ENCODE measurements around the gene GSTA4. TPM values are rescaled to one million over a fixed set of nuclear protein-coding genes. Genes with fewer than 3 reads are reported as not detected.
"Not testable (repeated sequence)": the region's sequence is repeated elsewhere in the genome, so short reads cannot be mapped to it uniquely, and the experiment has no call there.

GSTA4 gene
- total RNA-seq, result 100 to 1,000 TPM in 4 of 8 experiments, 10 to 100 TPM in 4; 62.5 to 152 (median 108) TPM

- peak within 1 kb of the TSS; percentile 56 to 80 (median 65) for H3K4me3 ChIP-seq
- in situ Hi-C loops (cut with MboI; ENCODE audit: low pct_unique_long_range_greater_than_20kb in 2 of 9, low sequenced_read_pairs in 9 of 9, unreplicated experiment in 9 of 9), result loop anchor here in 1 of 9 experiments (25.0 kb wide), 1 partner anchor 408 kb away; the partner anchor contains the start of gene TRAM2
- H3K27ac ChIP-seq, result peak within 1 kb of the TSS; percentile 99
- not testable (repeated sequence) for H3K4me1 ChIP-seq (replicated peaks in 1 of 2)
- 0 to 3% (median 0%) methylated on average over 1 to 20 of the region's 41 CpGs; no CpG with 5 or more reads in 3 of the 10 experiments for WGBS, 10 experiments
- peak; percentile 81 to 99 (median 98) for ATAC-seq (replicated peaks in 6 of 8)
Observed at GRCh38 chr6:52995089-52995912, at the start of gene GSTA4. Gene GSTA4, minus strand, starts transcription at chr6:52995284. Its CDS starts 1,041 bp downstream, at chr6:52994243.

GRCh38 chr6:53044572-53044971 is 49.5 kb upstream of the GSTA4 start:
- 14 to 90% (median 72%) methylated on average over 1 to 3 of the region's 4 CpGs; no CpG with 5 or more reads in 1 of the 10 experiments for WGBS, 10 experiments
- Histone ChIP-seq H3K27ac (no peak overlapping the region), H3K4me1 (replicated peaks in 1 of 2) (peaks cover 13% of the 10 kb centered on the region in 2 donors), H3K4me3 (no peak overlapping the region)
- in situ Hi-C loops (cut with MboI; ENCODE audit: low pct_unique_long_range_greater_than_20kb in 2 of 9, low sequenced_read_pairs in 9 of 9, unreplicated experiment in 9 of 9), result no loop called here
- no peak for ATAC-seq (replicated peaks in 6 of 8)

- no peak overlapping the region for H3K27ac ChIP-seq
- no peak overlapping the region for H3K4me3 ChIP-seq
- WGBS, 10 experiments, result 23 to 60% (median 30%) methylated on average over 1 to 4 of the region's 4 CpGs; no CpG with 5 or more reads in 6 of the 10 experiments
- H3K4me1 ChIP-seq (replicated peaks in 1 of 2), result peaks cover 10 to 13% of the 10 kb centered on the region in 2 donors
- peak; percentile 19 to 95 (median 80) for ATAC-seq (replicated peaks in 6 of 8)
- in situ Hi-C loops (cut with MboI; ENCODE audit: low pct_unique_long_range_greater_than_20kb in 2 of 9, low sequenced_read_pairs in 9 of 9, unreplicated experiment in 9 of 9), result no loop called here
Observed at GRCh38 chr6:53044071-53044470, 49.0 kb upstream of the GSTA4 start.

GRCh38 chr6:53043581-53043980 is 48.5 kb upstream of the GSTA4 start:
- no peak overlapping the region for H3K27ac ChIP-seq

GRCh38 chr6:53042112-53042511 is 47.0 kb upstream of the GSTA4 start:
- WGBS, 10 experiments, result 6 to 97% (median 60%) methylated on average over 2 to 4 of the region's 4 CpGs; no CpG with 5 or more reads in 1 of the 10 experiments
- in situ Hi-C loops (cut with MboI; ENCODE audit: low pct_unique_long_range_greater_than_20kb in 2 of 9, low sequenced_read_pairs in 9 of 9, unreplicated experiment in 9 of 9), result no loop called here

More at GRCh38 chr6:53043581-53043980, 48.5 kb upstream of the GSTA4 start:
- peaks cover 10 to 13% of the 10 kb centered on the region in 2 donors for H3K4me1 ChIP-seq (replicated peaks in 1 of 2)
- no peak overlapping the region for H3K4me3 ChIP-seq
- ATAC-seq (replicated peaks in 6 of 8), result peak in 3 of 8 experiments; percentile 15 to 32 (median 27)
- in situ Hi-C loops (cut with MboI; ENCODE audit: low pct_unique_long_range_greater_than_20kb in 2 of 9, low sequenced_read_pairs in 9 of 9, unreplicated experiment in 9 of 9), result no loop called here

GRCh38 chr6:53041356-53041755 is 46.3 kb upstream of the GSTA4 start:
- ATAC-seq (replicated peaks in 6 of 8), result peak in 3 of 8 experiments; percentile 51 to 56 (median 55)
- H3K4me3 ChIP-seq, result no peak overlapping the region
- peaks cover 10 to 13% of the 10 kb centered on the region in 2 donors for H3K4me1 ChIP-seq (replicated peaks in 1 of 2)
- in situ Hi-C loops (cut with MboI; ENCODE audit: low pct_unique_long_range_greater_than_20kb in 2 of 9, low sequenced_read_pairs in 9 of 9, unreplicated experiment in 9 of 9), result no loop called here
- no peak overlapping the region for H3K27ac ChIP-seq
- 20 to 100% (median 90%) methylated on average over 1 to 3 of the region's 4 CpGs; no CpG with 5 or more reads in 1 of the 10 experiments for WGBS, 10 experiments

More at GRCh38 chr6:53042112-53042511, 47.0 kb upstream of the GSTA4 start:
- H3K4me1 ChIP-seq (replicated peaks in 1 of 2), result peaks cover 10 to 13% of the 10 kb centered on the region in 2 donors
- H3K4me3 ChIP-seq, result no peak overlapping the region
- no peak overlapping the region for H3K27ac ChIP-seq
- peak in 2 of 8 experiments; percentile 23 to 43 for ATAC-seq (replicated peaks in 6 of 8)

GRCh38 chr6:53038596-53038995 is 43.5 kb upstream of the GSTA4 start:
- ATAC-seq (replicated peaks in 6 of 8), result no peak
- no peak overlapping the region for H3K27ac ChIP-seq
- H3K4me1 ChIP-seq (replicated peaks in 1 of 2), result peaks cover 0 to 3% of the 10 kb centered on the region in 2 donors
- no peak overlapping the region for H3K4me3 ChIP-seq
- in situ Hi-C loops (cut with MboI; ENCODE audit: low pct_unique_long_range_greater_than_20kb in 2 of 9, low sequenced_read_pairs in 9 of 9, unreplicated experiment in 9 of 9), result no loop called here

GRCh38 chr6:53038141-53038540 is 43.1 kb upstream of the GSTA4 start:
- in situ Hi-C loops (cut with MboI; ENCODE audit: low pct_unique_long_range_greater_than_20kb in 2 of 9, low sequenced_read_pairs in 9 of 9, unreplicated experiment in 9 of 9), result no loop called here
- WGBS, 10 experiments, result 40 to 100% (median 87%) methylated on average over 1 of the region's 1 CpG; no CpG with 5 or more reads in 2 of the 10 experiments
- H3K4me3 ChIP-seq, result no peak overlapping the region
- H3K4me1 ChIP-seq (replicated peaks in 1 of 2), result no peaks in the 10 kb centered on the region
- peak in 1 of 8 experiments; percentile 63 for ATAC-seq (replicated peaks in 6 of 8)
- H3K27ac ChIP-seq, result no peak overlapping the region

GRCh38 chr6:53035549-53036213 is 40.6 kb upstream of the GSTA4 start:
- 40 to 100% (median 84%) methylated on average over 1 to 5 of the region's 8 CpGs; no CpG with 5 or more reads in 1 of the 10 experiments for WGBS, 10 experiments
- no peak overlapping the region for H3K4me3 ChIP-seq
- H3K4me1 ChIP-seq (replicated peaks in 1 of 2), result no peaks in the 10 kb centered on the region
- H3K27ac ChIP-seq, result no peak overlapping the region
- in situ Hi-C loops (cut with MboI; ENCODE audit: low pct_unique_long_range_greater_than_20kb in 2 of 9, low sequenced_read_pairs in 9 of 9, unreplicated experiment in 9 of 9), result no loop called here
- no peak for ATAC-seq (replicated peaks in 6 of 8)

- no peak overlapping the region for H3K4me3 ChIP-seq
Observed at GRCh38 chr6:53033764-53034163, 38.7 kb upstream of the GSTA4 start.

GRCh38 chr6:53032849-53033248 is 37.8 kb upstream of the GSTA4 start:
- H3K4me1 ChIP-seq (replicated peaks in 1 of 2), result no peaks in the 10 kb centered on the region
- in situ Hi-C loops (cut with MboI; ENCODE audit: low pct_unique_long_range_greater_than_20kb in 2 of 9, low sequenced_read_pairs in 9 of 9, unreplicated experiment in 9 of 9), result no loop called here
- peak in 2 of 8 experiments; percentile 63 to 64 for ATAC-seq (replicated peaks in 6 of 8)
- H3K4me3 ChIP-seq, result no peak overlapping the region
- WGBS, 10 experiments, result 16 to 100% (median 74%) methylated on average over 1 to 4 of the region's 4 CpGs
- H3K27ac ChIP-seq, result no peak overlapping the region

More at GRCh38 chr6:53033764-53034163, 38.7 kb upstream of the GSTA4 start:
- no peak overlapping the region for H3K27ac ChIP-seq
- no peaks in the 10 kb centered on the region for H3K4me1 ChIP-seq (replicated peaks in 1 of 2)
- WGBS, 10 experiments, result 31 to 100% (median 93%) methylated on average over 1 to 4 of the region's 4 CpGs
- in situ Hi-C loops (cut with MboI; ENCODE audit: low pct_unique_long_range_greater_than_20kb in 2 of 9, low sequenced_read_pairs in 9 of 9, unreplicated experiment in 9 of 9), result no loop called here
- ATAC-seq (replicated peaks in 6 of 8), result no peak

GRCh38 chr6:53031281-53031680 is 36.2 kb upstream of the GSTA4 start:
- Histone ChIP-seq H3K4me3 (no peak overlapping the region), H3K4me1 (replicated peaks in 1 of 2) (no peaks in the 10 kb centered on the region), H3K27ac (no peak overlapping the region)
- 84 to 100% (median 98%) methylated on average over 2 to 4 of the region's 4 CpGs; no CpG with 5 or more reads in 2 of the 10 experiments for WGBS, 10 experiments
- no peak for ATAC-seq (replicated peaks in 6 of 8)
- in situ Hi-C loops (cut with MboI; ENCODE audit: low pct_unique_long_range_greater_than_20kb in 2 of 9, low sequenced_read_pairs in 9 of 9, unreplicated experiment in 9 of 9), result no loop called here

GRCh38 chr6:53029761-53030160 is 34.7 kb upstream of the GSTA4 start:
- H3K4me1 ChIP-seq (replicated peaks in 1 of 2), result no peaks in the 10 kb centered on the region
- WGBS, 10 experiments, result 79 to 100% (median 96%) methylated on average over 1 to 3 of the region's 3 CpGs; no CpG with 5 or more reads in 4 of the 10 experiments
- H3K27ac ChIP-seq, result no peak overlapping the region
- in situ Hi-C loops (cut with MboI; ENCODE audit: low pct_unique_long_range_greater_than_20kb in 2 of 9, low sequenced_read_pairs in 9 of 9, unreplicated experiment in 9 of 9), result no loop called here
- no peak for ATAC-seq (replicated peaks in 6 of 8)
- H3K4me3 ChIP-seq, result no peak overlapping the region

Data from motor neuron (in vitro differentiated cells).